GM18499 (cell line): ENCODE results near the gene ZNF350.
"Not testable (repeated sequence)": the region's sequence is repeated elsewhere in the genome, so short reads cannot be mapped to it uniquely, and the experiment has no call there.

ENCODE experiments used
- ATAC-seq: cut with Tn5 transposase; IDR thresholded peaks from one replicate; pipeline ENCODE4 v1.9.1; 2021; ENCODE audit warnings: moderate number of reproducible peaks; ENCODE audit not compliant: insufficient read depth, unreplicated experiment

The ZNF350 gene

GRCh38 chr19:51986309-51987291 is at the start of gene ZNF350:
ZNF350 (minus strand) TSS chr19:51986840; CDS start chr19:51974360, 12,480 bp downstream.
- peak; percentile 89 for ATAC-seq

- ATAC-seq: no peak
These were observed 47.5 kb upstream of the ZNF350 start for GRCh38 chr19:52034051-52034728.

- ATAC-seq: no peak
These were observed 42.1 kb upstream of the ZNF350 start for GRCh38 chr19:52028780-52029123.

- ATAC-seq: no peak
These were observed 41.6 kb upstream of the ZNF350 start, which contains the start of gene ZNF614 for GRCh38 chr19:52028027-52028779. ZNF614 (minus strand) TSS chr19:52028379; CDS start chr19:52025745, 2,634 bp downstream.

- ATAC-seq: not testable (repeated sequence)
These were observed 39.8 kb upstream of the ZNF350 start for GRCh38 chr19:52026255-52026990.

GRCh38 chr19:52024478-52024877 is 37.8 kb upstream of the ZNF350 start:
- ATAC-seq: not testable (repeated sequence)

- ATAC-seq: no peak
These were observed 35.6 kb upstream of the ZNF350 start for GRCh38 chr19:52022193-52022592.

GRCh38 chr19:52020506-52020905 is 33.9 kb upstream of the ZNF350 start:
- no peak for ATAC-seq

- ATAC-seq: no peak
These were observed 24.0 kb upstream of the ZNF350 start for GRCh38 chr19:52010674-52011073.

GRCh38 chr19:52007806-52008557 is 21.3 kb upstream of the ZNF350 start, which contains the start of gene ZNF615:
ZNF615 (minus strand) TSS chr19:52008211; CDS start chr19:52003711, 4,500 bp downstream.
- no peak for ATAC-seq

GRCh38 chr19:52007451-52007805 is 20.8 kb upstream of the ZNF350 start:
- ATAC-seq: no peak

- no peak for ATAC-seq
These were observed 7.5 kb upstream of the ZNF350 start for GRCh38 chr19:51994048-51994644.

GRCh38 chr19:51993422-51993821 is 6.8 kb upstream of the ZNF350 start:
- no peak for ATAC-seq

- ATAC-seq: no peak
These were observed 3.3 kb downstream of the ZNF350 start for GRCh38 chr19:51983361-51983760.

GRCh38 chr19:51980926-51981325 is 5.7 kb downstream of the ZNF350 start:
- not testable (repeated sequence) for ATAC-seq

GRCh38 chr19:51980116-51980736 is 6.4 kb downstream of the ZNF350 start:
- ATAC-seq: no peak

GRCh38 chr19:51978882-51979281 is 7.8 kb downstream of the ZNF350 start:
- no peak for ATAC-seq

GRCh38 chr19:51977346-51977745 is 9.3 kb downstream of the ZNF350 start:
- ATAC-seq: no peak
